CD4-positive, alpha-beta T cell treated with Interleukin-1 beta for 1 hour (primary cell): ENCODE results near the gene OSBPL5.

Source experiments
- DNase-seq, 2 donors: peaks; one replicate each; pipeline ENCODE4 v3.0.0-alpha.2; 2020 to 2022

The OSBPL5 gene

DNA sequence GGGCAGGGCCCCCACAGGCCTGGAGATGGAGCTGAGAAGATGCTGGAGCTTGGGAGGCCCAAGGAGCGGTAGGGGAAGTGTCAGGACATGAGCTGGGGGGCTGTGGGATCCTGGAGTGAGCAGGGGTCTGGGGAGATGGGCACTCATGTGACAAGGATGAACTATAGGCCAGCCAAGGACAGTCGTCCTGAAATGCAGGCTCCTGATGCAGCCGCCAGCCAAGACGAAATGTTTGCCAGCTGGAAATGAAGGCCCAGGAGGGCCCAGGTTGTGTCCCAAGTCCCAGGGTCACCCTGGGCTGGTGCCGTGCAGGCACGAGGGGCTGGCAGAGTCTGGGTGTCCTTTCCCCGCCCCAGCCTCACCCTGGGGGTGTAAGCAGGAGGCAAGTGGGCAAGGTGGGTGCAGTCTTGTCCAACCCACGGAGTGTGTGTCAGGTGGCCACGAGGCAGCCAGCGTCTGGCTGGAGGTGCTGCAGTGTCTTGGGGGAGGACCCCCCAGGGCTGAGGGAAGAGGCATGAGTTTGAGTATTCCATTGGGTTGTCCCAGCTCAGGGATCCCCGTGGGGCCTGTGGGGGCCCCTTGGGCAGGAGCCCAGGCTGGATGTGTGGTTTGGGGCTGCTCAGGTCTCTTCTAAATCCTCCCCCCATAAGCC is 32.1 kb upstream of the OSBPL5 start:
- no peak for DNase-seq

DNA sequence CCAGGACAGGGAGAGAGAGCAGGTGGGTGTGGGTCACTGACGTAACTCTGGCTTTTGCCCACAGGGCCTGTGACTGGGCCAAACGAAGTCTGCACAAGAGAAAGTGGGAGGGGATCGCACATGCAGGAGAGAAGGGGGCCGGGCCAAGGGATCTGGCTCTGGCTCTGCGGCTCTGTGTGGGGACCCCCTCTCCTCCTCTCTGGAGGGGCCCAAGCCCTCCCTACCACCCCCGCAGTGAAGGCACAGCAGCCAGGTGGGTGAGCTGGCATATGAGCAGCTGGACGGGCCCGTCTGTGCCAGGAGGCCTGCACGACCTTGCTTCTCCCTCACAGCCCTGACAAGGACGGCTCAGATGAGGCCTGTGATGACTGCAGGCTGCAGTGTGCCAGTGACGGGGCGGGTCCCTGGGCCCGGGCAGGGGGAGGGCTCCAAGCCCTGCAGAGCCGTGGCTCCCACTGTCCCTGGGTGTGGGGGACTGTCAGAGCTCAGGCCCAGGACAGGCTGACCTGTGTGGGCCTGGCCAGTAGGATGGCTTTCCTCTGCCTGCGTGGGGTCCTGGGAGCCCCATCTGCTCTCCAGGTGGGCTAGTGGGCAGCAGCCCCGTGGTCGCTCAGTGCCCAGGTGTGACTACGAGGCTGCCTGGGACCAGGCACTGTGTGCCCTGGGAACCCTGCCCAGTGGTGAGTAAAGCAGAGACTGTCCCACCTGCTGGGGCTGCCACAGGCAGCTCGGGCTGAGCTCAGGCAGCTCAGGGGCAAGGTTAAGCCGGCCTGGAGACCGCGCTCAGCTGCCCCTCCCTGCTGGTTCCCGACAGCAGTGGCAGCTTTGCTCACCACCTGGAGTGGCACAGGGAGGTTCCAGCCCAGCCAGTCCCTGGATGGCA is 31.3 kb upstream of the OSBPL5 start:
- no peak for DNase-seq

DNA sequence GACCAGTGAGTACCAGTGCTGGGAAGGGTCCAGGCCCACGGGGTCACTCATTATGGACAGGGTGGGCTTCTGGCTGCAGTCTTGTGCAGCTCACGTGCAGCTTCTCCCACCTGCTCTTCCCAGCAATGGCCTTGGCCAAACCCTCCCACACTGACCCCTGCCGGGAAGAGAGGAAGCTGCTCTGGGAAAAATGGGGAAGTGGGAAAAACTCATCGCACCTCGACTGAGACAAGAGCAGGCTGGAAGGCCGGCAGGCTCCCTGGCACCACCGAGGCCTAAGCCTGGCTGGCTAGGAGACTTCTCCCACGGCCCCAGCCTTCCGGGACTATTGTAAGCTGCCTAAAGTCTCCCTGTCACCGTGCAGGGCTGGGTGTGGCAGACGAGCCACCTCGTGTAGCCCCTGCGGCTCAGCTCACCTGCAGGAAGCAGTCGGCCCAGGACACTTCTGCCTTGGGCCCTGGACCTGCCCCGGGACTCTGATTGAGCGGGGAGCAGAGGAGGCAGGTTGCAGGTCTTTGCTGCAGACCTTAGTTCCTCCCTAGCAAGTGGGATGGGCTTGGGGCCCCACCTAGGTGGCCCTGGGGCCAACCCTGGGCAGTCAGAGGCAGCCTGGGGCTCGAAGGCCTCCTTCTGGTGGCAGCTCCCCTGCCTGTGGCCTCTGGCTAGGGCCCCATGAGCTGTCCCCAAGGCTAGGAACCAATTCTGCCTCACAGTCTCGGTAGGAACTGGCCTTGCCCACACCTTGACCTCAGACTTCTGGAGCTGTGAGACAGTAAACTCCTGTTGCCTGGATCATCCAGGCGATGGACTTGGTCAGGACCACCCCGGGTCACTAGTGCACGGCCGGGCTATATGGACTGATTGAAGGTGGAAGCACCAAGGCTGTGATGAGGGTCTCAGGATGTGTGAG is 30.4 kb upstream of the OSBPL5 start:
- no peak for DNase-seq

DNA sequence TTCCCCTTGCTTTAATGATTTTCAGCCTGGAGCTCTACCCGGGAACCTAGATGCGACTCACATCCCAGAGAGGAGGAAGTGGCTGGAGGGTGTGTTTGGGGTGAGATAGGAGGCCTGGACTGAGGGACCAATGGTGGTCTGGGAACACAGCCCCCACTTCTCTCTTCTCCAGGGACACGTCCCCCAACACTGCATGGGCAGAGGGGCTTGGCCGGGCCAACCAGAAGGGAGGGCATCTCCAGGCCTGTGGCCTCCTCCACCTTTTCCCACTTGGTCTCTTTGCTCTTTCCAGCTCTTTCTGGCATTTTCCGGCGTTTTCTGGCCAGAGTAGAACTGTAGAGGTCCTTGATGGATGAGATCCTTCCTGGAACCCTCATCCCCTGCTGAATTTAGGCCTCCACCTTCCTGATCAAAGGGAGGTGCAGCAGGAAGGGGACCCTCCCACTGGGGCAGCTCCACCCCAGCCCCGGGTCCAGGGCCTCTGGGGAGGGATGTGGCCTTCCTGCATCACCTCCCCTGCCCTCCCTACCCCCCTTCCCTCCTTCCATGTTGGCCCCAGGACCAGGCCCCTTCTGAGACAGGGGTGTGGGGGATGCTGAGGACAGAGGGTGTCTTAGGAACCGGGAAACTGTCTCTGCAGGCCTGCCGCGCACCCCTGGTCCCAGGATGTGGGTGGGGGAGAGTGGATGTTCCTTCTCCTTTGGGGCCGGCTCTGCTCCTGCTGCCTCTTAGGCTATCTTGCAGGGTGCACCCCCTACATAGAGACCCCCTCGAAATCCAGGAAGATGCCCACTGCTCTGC is 29.1 kb upstream of the OSBPL5 start:
- DNase-seq: no peak

- DNase-seq: no peak
Measured at GRCh38 chr11:3193373-3194015, 28.4 kb upstream of the OSBPL5 start.

GRCh38 chr11:3192511-3193372 is 27.6 kb upstream of the OSBPL5 start:
- no peak for DNase-seq

DNA sequence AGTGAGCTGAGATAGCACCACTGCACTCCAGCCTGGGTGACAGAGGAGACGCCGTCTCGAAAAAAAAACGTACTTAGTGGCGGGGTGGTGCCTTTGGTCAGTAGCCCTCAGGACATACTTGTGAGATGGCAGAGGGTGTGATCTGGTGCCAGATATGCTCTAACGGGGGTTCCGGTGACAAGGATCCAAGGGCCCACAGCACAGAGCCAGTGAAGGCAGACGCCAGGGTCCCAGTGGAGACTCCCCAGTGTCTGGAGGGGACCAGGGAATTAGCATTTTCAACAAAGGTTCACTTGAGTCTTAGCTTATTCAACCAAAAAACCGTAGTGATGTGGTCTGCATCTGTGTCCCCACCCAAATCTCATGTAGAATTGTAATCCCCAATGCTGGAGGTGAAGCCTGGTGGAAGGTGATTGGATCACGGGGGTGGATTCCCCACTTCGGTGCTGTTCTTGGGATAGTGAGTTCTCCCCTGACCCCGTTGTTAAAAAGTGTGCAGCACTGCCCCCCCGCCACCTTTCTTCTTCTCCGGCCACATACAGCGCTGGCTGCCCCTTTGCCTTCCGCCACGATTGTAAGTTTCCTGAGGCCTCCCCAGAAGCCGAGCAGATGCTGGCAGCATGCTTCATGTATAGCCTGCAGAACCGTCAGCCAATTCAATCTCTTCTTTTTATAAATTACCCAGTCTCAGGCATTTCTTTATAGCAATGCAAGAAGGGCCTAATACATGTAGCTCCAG is 26.6 kb upstream of the OSBPL5 start:
- DNase-seq: no peak

- no peak for DNase-seq
Measured at GRCh38 chr11:3190600-3190999, 25.5 kb upstream of the OSBPL5 start.

DNA sequence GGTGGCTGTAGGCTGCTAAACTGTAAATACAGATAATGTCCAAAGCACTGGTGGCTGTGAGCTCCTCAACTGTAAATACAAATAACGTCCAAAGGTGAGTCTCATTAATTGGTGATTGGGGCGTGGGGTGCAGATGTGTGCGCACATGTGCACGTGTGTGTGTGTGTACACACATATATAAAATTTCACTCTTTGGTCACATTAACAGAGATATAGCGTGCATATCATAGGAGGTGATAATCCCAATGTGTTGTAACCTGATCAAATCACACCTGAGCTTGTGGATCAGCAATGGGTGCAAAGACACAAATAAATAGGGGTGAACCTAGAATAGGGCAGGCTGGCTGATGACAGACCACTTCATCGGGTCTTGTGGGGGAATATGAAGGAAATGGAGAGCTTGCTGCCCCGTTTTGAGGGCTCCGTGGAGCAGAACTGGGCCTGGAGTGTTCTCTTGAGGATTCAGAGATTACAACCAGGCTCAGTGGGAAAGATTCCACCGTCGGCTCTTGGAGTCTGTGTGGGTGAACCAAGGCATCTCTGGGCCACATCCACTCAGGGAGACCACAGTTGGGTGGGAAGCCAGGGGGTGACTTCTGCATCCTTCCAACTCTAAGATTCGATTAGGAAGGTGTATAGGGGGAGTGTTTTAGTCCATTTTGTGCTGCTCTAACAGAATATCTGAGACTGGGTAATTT is 24.9 kb upstream of the OSBPL5 start:
- no peak for DNase-seq

GRCh38 chr11:3189196-3189843 is 24.2 kb upstream of the OSBPL5 start:
- no peak for DNase-seq

DNA sequence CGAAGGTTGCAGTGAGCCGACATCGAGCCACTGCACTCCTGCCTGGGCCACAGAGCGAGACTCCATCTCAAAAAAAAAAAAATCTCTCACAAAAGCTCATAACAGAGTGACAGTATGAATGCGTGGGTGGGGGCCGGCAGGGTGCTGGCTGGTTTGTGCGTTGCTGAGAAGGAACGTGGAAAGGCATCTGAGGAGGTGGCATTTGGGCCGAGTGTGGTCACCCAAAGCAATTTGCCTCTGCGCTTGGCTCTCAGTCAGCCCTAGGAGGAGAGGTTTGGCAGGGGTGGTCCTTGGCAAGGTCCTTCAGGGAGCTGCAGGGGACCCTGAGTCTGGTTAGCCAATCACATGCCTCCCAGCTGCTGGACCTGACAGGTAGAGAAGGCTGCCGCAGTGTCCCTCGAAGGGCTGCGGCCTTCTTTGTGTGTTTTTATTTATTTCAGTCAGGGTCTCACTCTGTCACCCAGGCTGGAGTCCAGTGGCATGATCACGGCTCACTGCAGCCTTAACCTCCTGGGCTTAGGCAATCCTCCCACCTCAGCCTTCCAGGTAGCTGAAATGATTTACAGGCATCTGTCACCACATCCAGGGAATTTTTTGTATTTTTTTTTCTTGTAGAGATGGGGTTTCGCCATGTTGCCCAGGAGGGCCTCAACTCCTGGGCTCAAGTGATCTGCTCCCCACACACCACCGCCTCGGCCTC is 23.5 kb upstream of the OSBPL5 start:
- no peak for DNase-seq

- no peak for DNase-seq
Measured at GRCh38 chr11:3186166-3186953, 21.2 kb upstream of the OSBPL5 start.

DNA sequence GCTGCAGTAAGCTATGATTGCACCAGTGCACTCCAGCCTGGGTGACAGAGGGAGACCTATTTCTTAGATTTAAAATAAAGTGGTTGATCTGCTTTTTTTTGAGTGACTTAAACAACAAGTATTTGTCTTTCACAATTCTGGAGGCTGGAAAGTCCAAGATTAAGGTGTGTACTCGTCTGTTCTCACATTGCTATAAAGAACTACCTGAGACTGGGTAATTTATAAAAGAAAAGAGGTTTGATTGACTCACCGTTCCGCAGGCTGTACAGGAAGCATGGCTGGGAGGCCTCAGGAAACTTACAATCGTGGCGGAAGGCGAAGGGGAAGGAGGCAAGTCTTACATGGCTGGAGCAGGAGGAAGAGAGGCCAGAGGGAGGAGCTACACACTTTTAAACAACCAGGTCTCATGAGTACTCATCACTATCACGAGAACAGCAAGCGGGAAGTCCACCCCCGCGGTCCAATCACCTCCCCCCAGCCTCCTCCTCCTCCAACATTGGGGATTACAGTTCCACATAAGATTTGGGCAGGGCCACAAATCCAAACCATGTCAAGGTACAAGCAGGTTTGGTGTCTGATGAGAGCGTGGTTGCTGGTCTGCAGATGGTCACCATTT is 19.7 kb upstream of the OSBPL5 start:
- no peak for DNase-seq

DNA sequence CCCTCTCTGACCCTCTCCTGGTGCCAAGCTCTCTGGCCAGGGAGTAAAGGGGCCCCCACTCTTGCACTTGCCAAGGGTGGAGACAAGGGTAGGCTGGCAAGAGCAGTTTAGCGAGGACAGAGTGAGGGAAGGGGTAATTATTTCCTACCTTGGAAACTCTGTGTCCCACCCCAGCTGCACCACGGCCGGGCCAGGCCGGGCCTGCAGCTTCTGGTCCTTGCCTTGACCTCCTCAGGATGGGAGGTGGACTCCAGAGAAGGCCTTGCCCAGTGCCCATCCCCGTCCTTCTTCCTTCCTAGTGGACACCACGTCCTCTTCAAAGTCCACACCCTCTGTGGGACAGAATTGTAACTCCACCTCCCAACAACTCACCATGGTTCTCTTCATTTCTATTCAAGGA is 18.4 kb upstream of the OSBPL5 start:
- no peak for DNase-seq

DNA sequence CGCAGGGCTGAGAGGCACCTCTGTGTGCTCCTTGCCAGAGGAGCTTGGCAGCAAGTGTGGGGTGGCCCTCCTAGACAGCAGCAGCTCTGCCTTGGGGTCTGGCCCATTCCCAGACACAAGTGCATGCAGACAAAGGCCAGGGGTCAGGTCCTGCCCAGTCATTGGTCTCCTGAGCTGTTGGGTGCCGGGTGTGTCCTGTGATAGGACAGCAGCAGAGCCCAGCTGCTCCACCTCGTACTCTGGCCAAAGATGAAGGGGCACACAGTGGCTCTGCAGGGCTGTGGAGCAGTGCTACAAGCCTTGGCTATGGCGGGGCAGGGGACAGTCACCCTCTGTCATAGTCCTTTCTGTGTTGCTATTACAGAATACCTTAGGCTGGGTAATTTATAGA is 17.3 kb upstream of the OSBPL5 start:
- DNase-seq: no peak

- no peak for DNase-seq
Measured at GRCh38 chr11:3181725-3182461, 16.8 kb upstream of the OSBPL5 start.
